VCaP (cell line): ENCODE data around the gene FNDC1.
"Not testable (repeated sequence)": the region's sequence is repeated elsewhere in the genome, so short reads cannot be mapped to it uniquely, and the experiment has no call there.

Experiments
- H3K27ac ChIP-seq: fragments of 450-650 bp; 2 replicates; pipeline ENCODE4 v1.5.1; 2017
- TF ChIP-seq, protein P1 (sequence below): fragments of 450-650 bp; conservative IDR thresholded peaks from 2 replicates; pipeline ENCODE4 v1.5.1; 2017; ENCODE audit warnings: mild to moderate bottlenecking, moderate library complexity

Gene FNDC1

DNA sequence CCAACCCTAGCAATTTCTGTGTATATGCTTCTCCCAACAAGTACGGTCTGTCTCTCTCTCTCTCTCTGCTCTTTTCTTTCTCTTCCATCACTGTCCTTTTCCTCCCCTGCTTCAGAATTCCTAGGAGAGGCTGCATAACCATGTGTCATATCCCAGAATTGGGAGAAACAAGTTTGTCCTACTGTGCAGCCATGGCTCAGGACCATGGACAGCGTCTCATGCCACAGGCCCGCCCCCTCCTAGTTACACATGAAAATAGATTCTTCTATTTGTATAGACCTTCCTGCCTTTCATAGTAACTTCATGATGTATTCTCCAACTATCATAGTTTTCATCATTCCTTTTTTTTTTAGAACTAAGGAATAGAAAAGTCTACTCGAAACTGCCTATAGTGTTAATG is 98.0 kb downstream of the FNDC1 start:
- TF ChIP-seq, protein P1, sequence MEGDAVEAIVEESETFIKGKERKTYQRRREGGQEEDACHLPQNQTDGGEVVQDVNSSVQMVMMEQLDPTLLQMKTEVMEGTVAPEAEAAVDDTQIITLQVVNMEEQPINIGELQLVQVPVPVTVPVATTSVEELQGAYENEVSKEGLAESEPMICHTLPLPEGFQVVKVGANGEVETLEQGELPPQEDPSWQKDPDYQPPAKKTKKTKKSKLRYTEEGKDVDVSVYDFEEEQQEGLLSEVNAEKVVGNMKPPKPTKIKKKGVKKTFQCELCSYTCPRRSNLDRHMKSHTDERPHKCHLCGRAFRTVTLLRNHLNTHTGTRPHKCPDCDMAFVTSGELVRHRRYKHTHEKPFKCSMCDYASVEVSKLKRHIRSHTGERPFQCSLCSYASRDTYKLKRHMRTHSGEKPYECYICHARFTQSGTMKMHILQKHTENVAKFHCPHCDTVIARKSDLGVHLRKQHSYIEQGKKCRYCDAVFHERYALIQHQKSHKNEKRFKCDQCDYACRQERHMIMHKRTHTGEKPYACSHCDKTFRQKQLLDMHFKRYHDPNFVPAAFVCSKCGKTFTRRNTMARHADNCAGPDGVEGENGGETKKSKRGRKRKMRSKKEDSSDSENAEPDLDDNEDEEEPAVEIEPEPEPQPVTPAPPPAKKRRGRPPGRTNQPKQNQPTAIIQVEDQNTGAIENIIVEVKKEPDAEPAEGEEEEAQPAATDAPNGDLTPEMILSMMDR: no peak
- H3K27ac ChIP-seq: no peak overlapping the region

DNA sequence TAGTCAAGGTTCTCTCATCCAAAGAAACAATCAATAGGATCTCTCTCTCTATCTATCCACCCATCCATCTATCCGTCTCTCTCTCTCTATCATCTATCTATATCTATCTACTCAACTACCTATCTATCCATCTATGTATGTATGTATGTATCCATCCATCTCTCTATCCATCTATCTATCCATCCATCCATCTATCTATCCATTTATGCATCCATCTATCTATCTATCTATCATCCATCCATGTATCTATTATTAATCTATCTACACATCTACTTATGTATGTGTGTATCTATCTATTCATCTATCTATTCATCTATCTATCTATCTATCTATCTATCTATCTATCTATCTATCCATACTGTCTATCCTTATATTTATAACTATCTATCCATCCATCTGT is 99.3 kb downstream of the FNDC1 start:
- no peak overlapping the region for H3K27ac ChIP-seq

DNA sequence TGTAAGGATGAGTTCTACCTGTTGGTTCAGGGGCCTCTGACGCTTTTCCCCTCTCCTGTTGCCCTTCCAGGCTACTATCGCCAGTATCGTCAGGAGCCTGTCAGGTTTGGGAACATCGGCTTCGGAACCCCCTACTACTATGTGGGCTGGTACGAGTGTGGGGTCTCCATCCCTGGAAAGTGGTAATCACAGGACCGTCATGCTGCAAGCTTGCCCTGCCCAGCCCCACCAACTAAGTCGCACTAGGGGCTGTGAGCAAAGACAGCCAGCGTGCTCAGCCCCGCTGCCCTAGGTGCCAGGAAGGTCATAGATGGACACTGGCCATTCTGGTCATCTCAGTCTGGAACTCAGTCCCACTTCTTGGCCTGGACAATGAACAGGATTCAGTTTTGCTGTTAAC is 102.1 kb downstream of the FNDC1 start:
- no peak overlapping the region for H3K27ac ChIP-seq
- TF ChIP-seq, protein P1: no peak

More for the DNA sequence above, 99.3 kb downstream of the FNDC1 start:
- TF ChIP-seq, protein P1: no peak

DNA sequence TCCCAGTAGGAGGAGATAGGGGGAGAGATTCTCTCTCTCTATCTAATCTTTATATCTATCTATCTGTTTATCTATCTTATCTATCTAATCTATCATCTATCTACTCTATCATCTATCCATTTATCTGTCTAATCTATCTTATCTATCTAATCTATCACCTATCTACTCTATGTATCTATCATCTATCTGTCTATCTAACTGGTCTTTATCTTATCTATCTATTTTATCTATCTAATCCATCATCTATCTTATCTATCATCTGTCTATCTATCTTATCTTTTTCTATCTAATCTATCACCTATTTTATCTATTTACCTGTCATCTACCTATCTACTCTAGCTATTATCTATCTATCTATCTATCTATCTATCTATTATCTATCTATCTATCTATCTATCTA is 109.4 kb downstream of the FNDC1 start:
- TF ChIP-seq, protein P1: no peak
- no peak overlapping the region for H3K27ac ChIP-seq

DNA sequence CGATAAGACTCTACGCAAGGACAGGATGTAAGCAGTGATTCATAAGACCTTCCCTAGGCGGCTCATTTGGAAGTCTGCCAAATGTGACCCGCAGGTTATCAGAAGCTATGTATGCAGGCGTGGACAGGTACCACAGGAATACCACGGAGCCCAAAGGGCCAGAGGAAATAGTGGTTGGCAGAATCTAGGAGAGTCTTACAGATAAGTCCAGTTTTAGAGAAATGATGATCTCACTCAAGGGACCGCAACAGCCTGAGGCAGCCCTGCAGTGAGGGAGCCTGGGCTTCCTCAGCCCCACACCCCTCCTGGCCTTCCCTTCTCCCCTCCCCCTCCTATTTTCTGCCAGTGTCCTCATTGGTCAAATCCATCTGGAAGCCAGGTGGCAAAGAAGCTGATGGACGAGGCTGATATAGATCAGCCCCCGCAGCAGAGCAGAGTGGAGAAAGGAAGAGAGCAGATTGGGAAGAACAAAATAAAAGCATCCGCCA is 110.6 kb downstream of the FNDC1 start:
- H3K27ac ChIP-seq: no peak overlapping the region
- TF ChIP-seq, protein P1: no peak

DNA sequence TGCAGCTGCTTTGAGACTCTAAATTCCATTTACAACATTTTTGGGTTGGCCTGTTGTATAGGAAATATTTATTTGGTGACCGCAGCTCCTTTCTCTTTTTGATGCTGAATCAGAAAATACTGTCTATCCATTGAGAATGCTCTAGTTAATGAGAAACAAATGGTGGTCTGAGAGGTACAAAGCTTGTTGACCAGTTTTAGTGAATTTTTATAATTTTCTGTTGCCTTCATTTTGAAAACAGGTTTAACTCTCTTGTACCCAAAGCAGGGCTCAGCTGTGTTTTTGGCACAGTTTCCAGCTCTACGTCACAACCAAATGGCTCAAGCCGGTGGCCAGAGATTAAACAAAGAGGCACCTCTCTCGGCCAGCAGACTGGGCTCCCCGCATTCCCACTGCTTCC is 113.2 kb downstream of the FNDC1 start:
- no peak overlapping the region for H3K27ac ChIP-seq
- TF ChIP-seq, protein P1: no peak

DNA sequence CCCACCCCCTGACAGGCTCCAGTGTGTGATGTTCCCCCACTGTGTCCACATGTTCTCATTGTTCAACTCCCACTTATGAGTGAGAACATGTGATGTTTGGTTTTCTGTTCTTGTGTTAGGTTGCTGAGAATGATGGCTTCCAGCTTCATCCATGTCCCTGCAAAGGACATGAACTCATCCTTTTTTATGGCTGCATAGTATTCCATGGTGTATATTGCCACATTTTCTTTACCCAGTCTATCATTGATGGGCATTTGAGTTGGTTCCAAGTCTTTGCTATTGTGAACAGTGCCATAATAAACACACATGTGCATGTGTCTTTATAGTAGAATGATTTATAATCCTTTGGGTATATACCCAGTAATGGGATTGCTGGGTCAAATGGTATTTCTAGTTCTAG is 115.5 kb downstream of the FNDC1 start:
- not testable (repeated sequence) for H3K27ac ChIP-seq

DNA sequence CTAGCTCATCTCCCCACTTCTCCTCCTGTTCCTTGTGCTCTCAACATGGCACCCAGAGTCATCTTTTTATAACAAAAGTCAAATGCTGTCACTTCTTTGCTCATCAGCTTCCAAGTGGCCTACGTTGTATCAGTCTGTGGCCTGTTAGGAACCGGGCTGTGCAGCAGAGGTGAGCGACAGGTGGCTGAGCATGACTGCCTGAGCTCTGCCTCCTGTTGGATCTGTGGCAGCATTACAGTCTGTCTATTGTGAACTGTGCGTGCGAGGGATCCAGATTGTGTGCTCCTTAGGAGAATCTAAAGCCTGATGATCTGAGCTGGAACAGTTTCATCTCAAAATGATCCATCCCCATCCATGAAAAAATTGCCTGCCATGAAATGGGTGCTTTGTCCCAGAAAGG is 129.6 kb downstream of the FNDC1 start:
- no peak overlapping the region for H3K27ac ChIP-seq
- TF ChIP-seq, protein P1: no peak
